Muscle layer of duodenum (tissue), 2 donors: ENCODE data around the gene MYEOV.

Source experiments
- H3K27ac ChIP-seq: one replicate; pipeline ENCODE4 v1.7.0; 2013; ENCODE audit warnings: mild to moderate bottlenecking, low read length
- H3K27me3 ChIP-seq: one replicate; pipeline ENCODE4 v1.7.0; 2013; ENCODE audit warnings: low read depth, mild to moderate bottlenecking, control low read depth, low read length
- H3K36me3 ChIP-seq, 2 donors: one replicate each; pipeline ENCODE4 v1.7.0; 2013; ENCODE audit warnings: low read length in 2 of 2, control low read depth in 1 of 2, mild to moderate bottlenecking in 1 of 2; ENCODE audit not compliant: insufficient read depth in 2 of 2, control insufficient read depth in 1 of 2
- H3K4me1 ChIP-seq, 2 donors: one replicate each; pipeline ENCODE4 v1.7.0; 2013; ENCODE audit warnings: low read length in 2 of 2, mild to moderate bottlenecking in 2 of 2, control low read depth in 1 of 2, moderate library complexity in 1 of 2; ENCODE audit not compliant: insufficient read depth in 2 of 2, control insufficient read depth in 1 of 2
- H3K4me3 ChIP-seq, 2 donors: one replicate each; pipeline ENCODE4 v1.7.0; 2013; ENCODE audit warnings: low read length in 2 of 2, low read depth in 1 of 2, mild to moderate bottlenecking in 1 of 2
- H3K9me3 ChIP-seq, 2 donors: one replicate each; pipeline ENCODE4 v1.7.0; 2013; ENCODE audit warnings: low read length in 2 of 2, control low read depth in 1 of 2, mild to moderate bottlenecking in 1 of 2; ENCODE audit not compliant: control insufficient read depth in 1 of 2
- donor health status: healthy.

The MYEOV gene

GRCh38 chr11:69312453-69313404, 18.8 kb downstream of the MYEOV start:
- no peak overlapping the region for H3K27ac ChIP-seq
- no peaks in the 10 kb centered on the region for H3K36me3 ChIP-seq

GRCh38 chr11:69313992-69314391, 20.0 kb downstream of the MYEOV start:
- Histone ChIP-seq H3K27me3 (no peaks in the 10 kb centered on the region), H3K27ac (no peak overlapping the region), H3K4me1 (peaks cover 6 to 12% of the 10 kb centered on the region in 2 donors), H3K9me3 (peaks cover 0 to 10% of the 10 kb centered on the region in 2 donors), H3K36me3 (no peaks in the 10 kb centered on the region), H3K4me3 (no peak overlapping the region)

More at GRCh38 chr11:69312453-69313404, 18.8 kb downstream of the MYEOV start:
- no peak overlapping the region for H3K4me3 ChIP-seq
- H3K4me1 ChIP-seq: peaks cover 6 to 12% of the 10 kb centered on the region in 2 donors
- H3K9me3 ChIP-seq: peaks cover 0 to 10% of the 10 kb centered on the region in 2 donors
- H3K27me3 ChIP-seq: no peaks in the 10 kb centered on the region

DNA sequence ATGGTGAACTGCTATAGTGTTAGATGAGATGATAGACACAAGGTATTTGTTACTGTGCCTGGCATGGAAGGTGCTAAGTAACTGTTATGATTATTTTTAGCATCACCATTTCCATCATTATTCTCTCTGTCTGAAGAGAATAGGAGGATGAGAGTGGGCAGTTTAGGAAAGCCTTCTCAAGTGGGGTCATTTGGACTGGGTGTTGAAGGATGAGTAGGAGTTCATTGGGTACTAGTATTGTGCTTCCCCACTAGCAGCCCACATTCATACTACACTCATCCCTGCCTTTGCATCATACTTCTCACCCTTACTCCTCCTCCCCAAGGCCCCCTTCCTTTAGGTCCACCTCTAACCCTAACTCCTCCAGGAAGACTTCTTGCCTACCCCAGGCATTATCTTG, 20.6 kb downstream of the MYEOV start:
- peaks cover 6 to 12% of the 10 kb centered on the region in 2 donors for H3K4me1 ChIP-seq
- H3K36me3 ChIP-seq: no peaks in the 10 kb centered on the region
- no peak overlapping the region for H3K27ac ChIP-seq
- H3K9me3 ChIP-seq: peaks cover 0 to 10% of the 10 kb centered on the region in 2 donors
- H3K4me3 ChIP-seq: no peak overlapping the region
- no peaks in the 10 kb centered on the region for H3K27me3 ChIP-seq

GRCh38 chr11:69316956-69317355, 23.0 kb downstream of the MYEOV start:
- Histone ChIP-seq H3K27ac (no peak overlapping the region), H3K4me1 (peaks cover 0 to 6% of the 10 kb centered on the region in 2 donors), H3K4me3 (no peak overlapping the region)

GRCh38 chr11:69317401-69318092, 23.6 kb downstream of the MYEOV start:
- Histone ChIP-seq H3K27ac (no peak overlapping the region), H3K4me1 (peaks cover 0 to 6% of the 10 kb centered on the region in 2 donors), H3K4me3 (no peak overlapping the region), H3K27me3 (no peaks in the 10 kb centered on the region), H3K36me3 (no peaks in the 10 kb centered on the region), H3K9me3 (peaks cover 0 to 10% of the 10 kb centered on the region in 2 donors)

More at GRCh38 chr11:69316956-69317355, 23.0 kb downstream of the MYEOV start:
- Histone ChIP-seq H3K36me3 (no peaks in the 10 kb centered on the region), H3K27me3 (no peaks in the 10 kb centered on the region), H3K9me3 (peaks cover 0 to 10% of the 10 kb centered on the region in 2 donors)

GRCh38 chr11:69318093-69318420, 24.1 kb downstream of the MYEOV start:
- no peak overlapping the region for H3K4me3 ChIP-seq
- H3K27ac ChIP-seq: no peak overlapping the region
- H3K27me3 ChIP-seq: no peaks in the 10 kb centered on the region
- H3K9me3 ChIP-seq: peaks cover 0 to 10% of the 10 kb centered on the region in 2 donors
- H3K36me3 ChIP-seq: no peaks in the 10 kb centered on the region
- peaks cover 0 to 3% of the 10 kb centered on the region in 2 donors for H3K4me1 ChIP-seq

GRCh38 chr11:69319255-69320106, 25.5 kb downstream of the MYEOV start:
- Histone ChIP-seq H3K36me3 (no peaks in the 10 kb centered on the region), H3K27ac (no peak overlapping the region), H3K9me3 (peaks cover 0 to 10% of the 10 kb centered on the region in 2 donors), H3K27me3 (no peaks in the 10 kb centered on the region), H3K4me3 (no peak overlapping the region), H3K4me1 (no peaks in the 10 kb centered on the region)

DNA sequence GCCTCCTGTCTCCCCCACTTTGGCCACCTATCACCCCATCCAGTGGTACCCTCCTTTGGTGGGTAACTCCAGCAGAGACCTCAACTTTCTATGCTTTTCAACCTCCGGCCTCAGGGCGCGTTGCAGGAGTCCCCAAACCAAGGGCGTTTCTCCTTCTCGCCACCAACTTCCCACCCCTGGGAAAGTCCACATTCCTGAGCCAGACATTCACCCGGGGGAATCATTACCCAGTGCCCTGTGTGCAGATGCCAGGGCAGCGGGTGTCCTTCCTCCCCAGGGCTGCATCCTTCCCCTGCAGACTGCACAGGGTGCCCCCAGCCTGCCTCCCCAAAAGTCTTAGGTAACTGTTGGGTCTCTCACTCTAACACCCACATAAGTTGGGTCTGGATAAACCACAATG, 26.4 kb downstream of the MYEOV start:
- Histone ChIP-seq H3K4me1 (no peaks in the 10 kb centered on the region), H3K4me3 (no peak overlapping the region), H3K27me3 (no peaks in the 10 kb centered on the region), H3K9me3 (peaks cover 0 to 7% of the 10 kb centered on the region in 2 donors), H3K27ac (no peak overlapping the region), H3K36me3 (no peaks in the 10 kb centered on the region)

DNA sequence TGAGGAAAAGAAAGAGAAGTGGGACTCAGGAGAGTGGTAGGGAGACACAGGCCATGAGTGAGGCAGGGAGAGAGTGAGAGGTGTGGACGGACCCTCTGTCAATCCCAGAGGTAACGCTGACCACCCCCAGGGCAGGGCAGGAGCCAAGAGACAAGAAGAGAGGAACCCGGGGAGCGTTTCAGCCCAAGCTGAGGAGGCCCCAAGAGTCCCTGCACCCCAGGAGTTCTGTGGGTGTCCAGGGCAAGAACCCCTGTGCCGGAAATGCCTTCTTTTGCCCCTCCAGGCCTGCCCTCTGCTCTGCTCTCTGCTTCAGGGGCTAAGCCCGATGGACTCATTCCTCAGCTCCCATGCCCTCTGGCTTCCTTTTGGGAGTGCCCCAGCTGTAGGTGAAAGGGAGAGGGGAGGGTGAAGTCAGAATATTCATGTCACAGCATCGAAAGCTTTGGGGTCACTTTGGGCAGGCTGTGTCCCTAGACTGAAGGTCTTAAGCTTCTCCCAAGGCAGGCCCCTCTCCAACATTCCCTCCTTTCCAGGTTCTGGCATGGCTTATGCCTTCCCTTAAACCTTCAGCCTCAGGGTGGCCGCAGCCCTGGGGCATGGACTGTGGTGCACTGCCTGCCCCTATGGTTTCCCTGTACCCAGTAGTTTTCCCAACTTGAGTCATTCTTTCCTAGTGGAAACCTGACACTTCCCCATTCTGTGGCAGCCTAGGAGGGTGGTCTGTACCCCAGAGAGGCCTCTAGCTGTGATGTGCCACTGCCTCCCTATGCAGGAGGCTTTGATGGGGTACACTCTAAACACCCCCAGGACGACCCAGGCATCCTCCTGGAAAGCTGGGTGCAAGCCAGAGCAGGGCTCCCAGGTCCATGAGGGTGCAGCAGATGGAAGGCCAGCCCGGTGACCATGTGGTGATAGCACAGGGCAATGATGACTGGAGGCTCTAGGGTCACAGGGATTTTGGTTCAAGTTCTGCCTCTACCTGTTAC, 27.1 kb downstream of the MYEOV start:
- Histone ChIP-seq H3K9me3 (peaks cover 0 to 7% of the 10 kb centered on the region in 2 donors), H3K27ac (no peak overlapping the region), H3K27me3 (no peaks in the 10 kb centered on the region), H3K4me3 (no peak overlapping the region), H3K36me3 (no peaks in the 10 kb centered on the region), H3K4me1 (no peaks in the 10 kb centered on the region)

GRCh38 chr11:69321877-69322361, 28.0 kb downstream of the MYEOV start:
- no peaks in the 10 kb centered on the region for H3K36me3 ChIP-seq
- H3K4me3 ChIP-seq: no peak overlapping the region
- H3K27me3 ChIP-seq: no peaks in the 10 kb centered on the region
- H3K27ac ChIP-seq: no peak overlapping the region
- H3K4me1 ChIP-seq: no peaks in the 10 kb centered on the region
- H3K9me3 ChIP-seq: peaks cover 0 to 7% of the 10 kb centered on the region in 2 donors
